GM19467 (cell line): Measurements from ENCODE around the gene CHRDL2.

Experiments
- ATAC-seq: cut with Tn5 transposase; IDR thresholded peaks from one replicate; pipeline ENCODE4 v1.9.1; 2021; ENCODE audit warnings: mild to moderate bottlenecking, moderate library complexity; ENCODE audit not compliant: unreplicated experiment

The CHRDL2 gene

DNA sequence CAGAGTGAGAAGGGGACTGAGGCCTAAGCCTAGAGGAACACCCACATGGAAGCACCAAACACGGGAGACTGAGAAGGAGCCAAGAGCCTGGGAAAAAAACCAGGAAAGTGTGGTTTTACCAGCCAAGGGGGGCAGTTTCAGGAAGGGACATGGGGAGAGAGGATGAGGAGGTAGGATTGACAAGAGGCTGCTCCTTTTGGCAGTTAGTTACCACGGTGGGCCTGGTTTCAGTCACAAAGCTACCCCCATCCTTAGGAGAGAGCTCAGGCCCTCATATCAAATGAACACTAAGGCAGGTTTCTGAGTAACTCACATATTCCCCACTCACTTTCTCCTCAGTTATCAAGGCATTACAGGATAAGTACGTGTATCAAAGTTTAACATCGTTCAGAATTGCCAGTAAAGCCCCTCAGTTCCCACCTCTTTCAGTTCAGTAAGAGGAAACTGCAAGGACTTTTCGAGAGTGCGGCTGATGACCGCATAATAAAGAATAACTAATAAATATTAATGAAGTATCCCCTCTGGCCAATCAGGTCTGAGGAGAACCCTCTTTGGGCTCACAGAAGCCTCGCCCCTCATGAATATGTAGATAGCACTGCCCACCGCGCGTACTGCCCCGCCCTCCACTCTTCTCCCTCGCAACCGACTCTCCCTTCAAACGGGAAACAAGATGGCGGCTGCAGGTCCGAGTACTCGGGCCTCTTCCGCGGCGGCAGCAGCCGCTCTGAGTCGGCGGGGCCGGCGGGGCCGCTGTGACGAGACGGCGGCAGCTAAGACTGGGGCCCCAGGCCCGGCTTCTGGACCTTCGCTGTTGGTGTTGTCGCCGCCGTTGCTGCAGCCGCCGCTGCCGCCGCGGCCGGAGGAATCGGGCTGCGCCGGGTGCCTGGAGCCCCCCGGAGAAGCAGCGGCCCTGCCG lies 17.2 kb upstream of the CHRDL2 start, which contains the start of gene RNF169:
Gene RNF169, plus strand, starts transcription at position 639 of the 916 bp plus-strand sequence. Its CDS starts 32 bp downstream, at position 671.
- ATAC-seq, result peak; percentile 96

DNA sequence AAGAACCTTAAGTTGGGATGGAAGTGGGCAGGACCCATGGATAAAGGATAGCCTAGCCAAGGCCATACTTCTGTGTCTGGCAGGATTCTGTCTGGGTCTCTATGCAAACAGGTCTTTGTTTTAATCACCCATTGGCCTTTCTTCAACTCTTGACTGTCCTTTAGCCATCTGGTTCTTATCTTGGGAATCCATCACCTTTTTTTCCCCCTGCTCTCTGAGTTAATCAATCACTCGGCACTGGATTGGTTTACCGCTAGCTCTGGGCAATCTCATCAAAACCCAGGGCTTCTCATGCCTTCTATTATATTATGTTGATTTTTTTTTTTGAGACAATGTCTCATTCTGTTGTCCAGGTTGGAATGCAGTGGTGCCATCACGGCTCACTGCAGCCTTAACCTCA lies 15.6 kb upstream of the CHRDL2 start:
- no peak for ATAC-seq

DNA sequence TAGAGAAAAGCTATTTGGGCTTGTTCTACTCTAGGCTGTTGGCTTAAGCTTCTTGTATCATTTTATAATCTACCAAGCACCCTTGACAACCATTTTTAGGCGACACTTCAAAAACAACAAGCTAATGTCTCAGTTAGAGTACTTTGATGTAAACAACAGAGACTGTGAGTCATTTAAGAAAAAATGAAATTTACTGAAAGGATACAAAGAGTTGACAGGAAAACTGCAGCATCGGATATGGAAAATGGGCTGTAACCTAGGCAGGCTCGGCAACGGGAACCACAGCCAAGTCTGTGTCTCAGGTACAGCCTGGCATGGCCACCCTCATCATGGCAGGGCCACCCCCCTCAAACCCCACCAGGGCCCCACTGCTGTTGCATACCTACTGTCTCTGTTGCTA lies 13.1 kb upstream of the CHRDL2 start:
- ATAC-seq, result no peak

DNA sequence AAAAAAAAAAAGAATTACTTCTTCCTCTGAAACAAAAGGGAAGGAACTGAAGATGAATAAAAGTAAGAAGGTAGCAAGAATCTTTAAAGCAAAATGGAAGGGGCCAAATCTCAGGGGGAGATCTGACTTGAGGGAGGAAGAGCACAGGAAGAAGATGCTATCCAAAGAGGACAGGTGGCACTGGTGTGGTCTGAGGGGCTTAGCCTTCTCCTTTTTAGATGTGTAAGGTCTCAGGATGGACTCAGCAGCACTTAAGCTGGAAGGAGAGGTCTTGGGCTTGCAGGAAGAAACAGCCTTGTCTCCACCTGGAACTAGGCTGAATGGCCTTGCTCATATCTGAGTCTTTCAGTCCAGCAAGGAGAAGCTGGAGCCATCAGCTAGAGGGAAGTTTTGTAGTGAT lies 12.4 kb upstream of the CHRDL2 start:
- ATAC-seq, result no peak

DNA sequence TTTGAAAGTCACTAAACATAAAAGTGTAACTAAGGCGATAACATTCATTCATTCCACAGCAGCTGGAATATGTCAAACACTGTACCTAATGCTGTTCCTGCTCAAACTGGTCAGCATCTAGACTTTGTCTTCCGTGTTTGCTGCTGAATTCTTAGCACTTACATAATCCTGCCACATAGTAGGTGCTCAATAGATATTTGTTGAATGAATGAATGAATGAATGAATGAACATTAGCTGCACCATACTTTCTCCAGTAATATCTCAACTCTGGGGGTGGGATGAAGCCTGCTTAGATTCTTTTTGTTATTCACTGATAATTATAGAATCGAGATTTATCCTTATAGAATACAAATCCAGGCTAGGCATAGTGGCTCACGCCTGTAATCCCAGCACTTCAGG lies 10.8 kb upstream of the CHRDL2 start:
- ATAC-seq, result no peak

DNA sequence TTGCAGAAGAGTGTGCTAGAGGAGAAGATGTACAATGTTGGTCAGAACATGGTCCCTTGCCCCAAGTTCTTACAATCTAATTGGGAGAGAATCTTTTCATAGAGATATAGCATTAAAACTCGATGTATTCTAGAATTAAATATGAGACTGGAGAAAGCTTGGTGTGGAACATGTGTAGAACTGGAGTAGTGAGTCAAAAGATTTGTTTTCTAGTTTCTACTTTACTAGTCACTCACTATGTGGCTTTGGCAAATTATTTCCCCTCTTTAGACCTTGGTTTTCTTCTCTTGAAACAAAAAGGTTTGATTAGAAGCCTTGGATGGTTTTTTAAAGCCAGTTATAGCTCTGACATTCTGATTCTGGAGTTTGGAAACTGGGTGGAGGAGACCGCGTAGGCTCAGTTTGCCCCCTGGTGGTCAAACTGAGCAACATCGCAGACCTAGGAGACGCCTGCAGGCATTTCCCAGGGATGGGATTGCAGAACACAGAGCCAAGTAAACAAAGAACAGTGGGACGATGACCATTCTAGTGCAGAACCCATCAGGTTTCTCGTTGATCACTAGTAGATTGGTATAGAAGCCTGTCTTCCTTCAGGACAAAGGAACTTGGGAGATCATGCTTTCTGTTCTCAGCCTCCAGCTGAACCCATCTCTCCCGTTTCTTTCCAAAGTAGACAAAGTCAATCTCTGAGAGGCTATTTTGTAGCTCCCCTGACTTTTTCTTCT lies 8.5 kb upstream of the CHRDL2 start:
- ATAC-seq, result no peak

DNA sequence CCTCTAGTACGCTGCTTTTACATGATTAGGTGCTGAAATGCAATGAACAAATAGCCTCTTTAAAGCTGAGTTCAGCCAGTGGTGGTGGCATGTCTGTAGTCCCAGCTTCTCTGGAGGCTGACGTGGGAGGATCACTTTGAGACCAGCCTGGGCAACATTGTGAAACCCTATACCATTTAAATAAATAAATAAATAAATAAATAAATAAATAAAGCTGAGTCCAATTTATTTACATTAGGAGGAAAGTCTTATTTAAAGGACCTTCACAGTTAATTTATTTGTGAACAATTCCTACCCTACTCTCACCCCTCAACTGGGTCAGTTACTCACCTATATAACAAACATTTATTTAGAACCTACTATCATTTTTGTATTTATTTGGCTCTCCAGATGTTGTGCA lies 4.8 kb upstream of the CHRDL2 start:
- ATAC-seq, result no peak

DNA sequence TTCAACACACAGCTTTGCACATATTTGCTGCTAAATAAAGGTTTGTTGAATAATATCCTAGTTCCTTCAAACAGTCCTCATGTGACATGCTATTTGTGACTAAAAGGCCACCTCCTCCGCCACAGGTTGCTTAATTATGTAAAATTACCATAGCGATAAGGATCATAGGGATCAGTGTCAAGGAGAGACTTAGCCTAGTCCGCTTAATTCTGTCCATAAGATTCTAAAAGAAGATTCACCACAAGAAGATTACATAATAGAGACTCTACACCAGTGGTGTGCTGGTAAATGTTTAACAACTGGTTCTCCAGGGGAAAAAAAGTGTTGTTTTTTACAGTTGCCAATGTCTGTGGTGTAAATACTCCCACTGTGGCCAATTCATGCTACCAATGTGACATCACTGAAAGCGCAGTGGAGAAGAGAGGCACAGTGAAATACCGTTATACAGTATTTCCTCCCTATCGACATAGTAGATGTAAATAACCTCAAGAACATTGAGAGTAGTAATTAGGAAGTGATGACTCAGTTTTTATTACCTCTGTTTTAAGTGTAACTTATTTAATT lies 4.2 kb upstream of the CHRDL2 start:
- ATAC-seq, result no peak

DNA sequence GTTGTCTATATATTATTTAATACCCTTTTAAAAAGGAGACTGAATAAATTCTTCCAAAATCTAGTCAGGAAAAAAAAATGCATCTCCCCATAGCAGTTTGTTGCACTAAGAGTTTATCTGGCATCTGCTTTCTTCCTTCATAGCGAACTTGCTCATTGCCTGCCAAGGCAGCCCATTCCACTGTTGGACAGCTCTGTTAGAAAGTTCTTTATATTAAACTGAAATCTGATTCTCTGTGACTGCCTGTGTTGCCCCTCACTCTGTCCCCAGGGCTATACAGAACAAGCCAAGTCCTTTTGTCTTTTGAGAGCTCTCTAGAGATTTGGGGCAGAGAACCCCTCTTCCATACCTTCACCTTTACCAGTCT lies 3.3 kb upstream of the CHRDL2 start:
- ATAC-seq, result no peak

DNA sequence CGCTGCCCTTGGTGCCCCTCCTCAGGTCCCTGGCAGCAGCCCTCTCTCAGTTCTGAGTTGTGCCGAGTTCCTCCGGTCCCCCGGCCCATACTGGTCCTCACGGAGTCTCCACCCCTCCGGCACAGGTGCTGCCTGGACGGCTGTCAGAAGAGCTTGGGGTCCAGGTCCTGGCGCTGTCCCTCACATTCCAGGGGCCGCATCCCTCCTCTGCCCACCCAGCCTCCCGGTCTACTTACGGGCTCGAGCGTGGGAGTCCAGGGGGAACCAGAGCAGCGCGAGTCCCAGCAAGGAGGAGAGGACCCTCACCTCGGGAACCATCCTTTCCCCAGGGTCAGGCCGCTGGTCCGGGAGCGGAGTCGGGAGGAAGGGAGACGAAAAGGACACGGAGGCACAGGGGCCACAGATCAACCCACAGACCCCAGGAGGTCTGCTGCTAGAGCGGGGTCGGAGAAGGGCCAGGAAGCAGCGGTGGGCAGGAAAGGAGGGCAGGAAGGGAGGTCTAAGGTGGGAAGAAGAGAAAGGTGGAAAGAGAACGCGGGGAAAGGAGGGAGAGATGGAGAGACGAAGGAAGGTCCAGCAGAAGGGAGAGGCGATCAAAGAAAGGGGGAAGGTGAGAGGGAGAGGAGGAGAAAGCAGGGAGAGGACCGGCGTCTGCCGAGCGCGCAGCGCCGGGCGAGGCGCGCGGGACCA lies 510 bp downstream of the CHRDL2 start:
- ATAC-seq, result no peak

DNA sequence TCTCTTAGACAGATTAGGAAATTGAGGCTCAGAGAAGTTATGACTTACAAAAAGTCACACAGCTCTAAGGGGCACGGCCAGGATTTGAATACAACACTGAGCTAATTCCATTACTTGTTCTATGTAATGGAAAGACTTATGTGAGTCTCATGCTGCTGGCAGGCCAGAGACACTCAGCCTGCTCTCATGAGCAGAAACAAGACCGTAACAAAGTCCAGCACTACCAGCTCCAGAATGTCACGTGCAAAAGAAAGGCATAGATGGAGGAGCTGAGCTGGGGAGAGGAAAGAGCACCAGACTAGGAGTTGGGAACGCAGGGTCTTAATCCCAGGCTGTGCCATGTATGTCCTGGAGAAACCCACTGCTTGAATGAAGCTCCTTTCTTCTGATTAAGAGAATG lies 1.8 kb downstream of the CHRDL2 start:
- ATAC-seq, result no peak

DNA sequence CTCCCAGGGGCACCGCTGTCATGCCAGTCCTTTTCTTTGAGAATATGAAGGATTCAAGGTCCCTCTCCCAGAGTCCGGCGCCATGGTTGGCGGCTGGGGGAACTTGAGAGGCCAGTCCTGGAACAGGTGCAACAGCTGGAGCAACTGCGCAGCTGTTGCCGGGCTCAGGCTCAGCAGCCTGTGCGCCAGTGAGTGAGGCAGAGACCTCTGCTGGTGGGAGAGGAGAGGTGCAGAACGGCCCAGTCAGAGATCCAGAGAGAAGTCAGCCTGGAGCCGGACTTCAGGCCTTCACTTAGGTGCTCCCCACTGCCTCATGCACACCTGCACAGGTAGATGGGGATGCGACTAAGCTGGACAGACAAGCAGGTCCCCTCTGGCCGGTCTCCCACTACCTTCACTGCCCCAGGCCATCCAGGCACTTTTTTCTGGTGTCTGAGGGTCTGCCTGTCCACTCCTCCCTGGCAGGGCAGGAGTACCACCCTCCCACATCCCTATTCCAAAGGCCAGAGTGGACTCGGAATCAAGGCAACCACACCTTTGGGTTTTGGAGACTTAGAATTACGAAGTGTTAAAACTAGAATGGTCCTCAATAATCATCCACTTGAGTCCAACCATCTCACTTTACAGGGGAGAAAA lies 4.6 kb downstream of the CHRDL2 start:
- ATAC-seq, result no peak

DNA sequence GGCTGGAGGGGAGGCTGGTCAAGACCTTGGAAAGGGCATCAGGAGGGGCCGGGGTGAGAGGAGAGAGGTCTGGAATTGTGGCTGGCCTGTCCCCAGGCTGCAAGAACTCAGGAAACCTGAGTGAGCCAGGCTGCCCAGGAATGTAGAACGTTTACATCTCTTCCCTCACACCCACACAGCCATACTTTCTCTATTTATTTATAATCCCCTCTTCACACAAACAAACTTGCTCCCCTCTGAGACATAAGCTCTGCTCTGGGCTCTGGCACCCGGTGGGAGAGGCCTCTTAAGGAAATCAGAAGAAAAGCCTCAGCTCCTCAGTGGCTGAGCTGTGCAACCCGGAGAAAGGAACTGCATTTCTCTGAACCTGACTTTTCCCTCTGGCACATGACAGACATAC lies 5.5 kb downstream of the CHRDL2 start:
- ATAC-seq, result no peak

DNA sequence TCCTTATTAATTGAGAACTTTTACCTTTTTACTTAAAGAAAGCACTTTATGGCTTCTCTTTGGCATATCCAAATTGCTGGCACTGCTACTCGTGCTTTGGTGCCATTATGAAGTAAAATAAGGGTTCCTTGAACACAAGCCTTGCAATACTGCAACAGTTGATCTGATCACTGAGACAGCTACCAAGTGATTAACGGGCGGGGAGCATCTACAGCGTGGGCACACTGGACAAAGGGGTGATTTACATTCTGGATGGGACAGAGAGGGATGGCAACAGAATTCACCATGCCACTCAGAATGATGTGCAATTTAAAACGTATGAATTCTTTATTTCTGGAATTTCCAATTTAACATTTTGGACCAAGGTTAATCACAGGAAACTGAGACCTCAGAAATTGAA lies 7.7 kb downstream of the CHRDL2 start:
- ATAC-seq, result no peak

DNA sequence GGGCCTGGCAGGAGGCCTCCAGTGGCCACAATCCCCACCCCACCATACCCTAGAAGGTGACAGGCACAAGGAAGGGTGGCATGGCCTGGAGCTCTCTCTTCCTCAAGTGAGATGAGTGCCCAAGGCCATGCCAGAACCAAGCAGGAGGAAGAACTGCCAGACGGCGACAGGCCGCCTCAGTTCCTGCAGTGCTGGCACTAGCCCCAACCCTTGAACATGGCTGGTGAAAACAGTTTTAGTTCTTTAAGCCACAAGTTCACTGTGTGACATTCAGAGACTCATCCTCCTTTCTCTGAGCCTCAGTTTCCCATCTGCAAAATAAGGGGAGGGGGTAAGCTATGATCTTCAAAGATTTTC lies 9.8 kb downstream of the CHRDL2 start:
- ATAC-seq, result no peak

DNA sequence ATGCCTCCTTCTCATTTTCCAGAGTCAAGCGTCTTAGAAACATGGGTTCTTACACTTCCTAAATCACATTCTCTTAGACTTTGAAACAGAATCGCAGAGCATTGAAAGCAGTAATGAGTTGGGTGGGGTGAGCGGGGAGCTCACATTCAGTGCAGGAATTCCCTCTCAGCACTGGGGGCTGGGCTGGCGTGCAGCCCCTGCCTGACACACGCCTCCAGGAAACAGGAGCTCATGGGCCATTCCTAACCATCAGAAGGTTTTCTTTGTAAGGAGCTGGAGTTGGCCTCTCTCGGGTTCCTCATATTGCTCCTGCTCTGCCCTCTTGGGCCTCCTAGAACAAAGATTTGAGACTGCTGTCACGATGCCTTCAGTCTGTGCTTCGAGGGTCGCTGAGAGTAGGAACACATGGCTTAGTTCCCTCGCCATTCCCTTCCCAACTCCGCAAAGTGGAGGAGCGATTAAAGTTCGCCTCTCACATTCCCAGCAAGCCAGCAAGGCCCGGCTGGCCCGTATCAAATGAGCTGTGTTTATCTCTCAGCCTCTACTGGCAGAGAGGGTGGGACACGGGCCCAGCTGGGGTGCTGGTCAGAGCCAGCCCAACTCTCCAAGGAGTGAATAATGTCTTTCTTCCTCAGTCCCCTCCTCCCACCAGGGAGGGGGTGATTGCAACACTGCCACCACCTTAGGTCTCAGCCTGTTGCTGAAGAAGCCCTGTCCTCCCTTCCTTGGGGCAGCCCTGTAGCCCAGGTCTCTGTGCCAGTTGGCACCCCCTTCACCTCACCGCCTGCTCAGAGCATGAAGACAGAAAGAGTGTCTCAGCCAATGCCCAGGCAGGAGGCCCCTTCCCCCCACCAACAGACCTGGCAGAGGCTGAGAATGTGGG lies 10.4 kb downstream of the CHRDL2 start:
- ATAC-seq, result no peak

DNA sequence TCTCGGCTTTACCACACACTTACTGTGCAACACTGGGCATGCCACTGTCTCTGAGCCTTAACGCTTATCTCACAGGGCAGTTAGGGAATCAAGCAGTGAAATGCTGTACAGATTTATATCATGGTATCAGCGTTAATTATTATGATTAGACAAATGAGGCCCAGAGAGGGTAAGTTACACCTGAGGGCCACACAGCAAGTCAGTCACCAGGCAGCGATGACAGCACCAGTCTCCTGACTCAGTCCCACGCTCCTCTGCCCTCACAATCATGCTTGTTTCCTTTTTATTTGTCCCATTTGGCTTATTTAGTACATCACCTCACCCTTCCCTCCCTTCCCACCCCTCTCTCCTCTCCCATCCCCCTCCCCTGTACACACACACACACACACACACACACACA lies 12.2 kb downstream of the CHRDL2 start:
- ATAC-seq, result no peak

DNA sequence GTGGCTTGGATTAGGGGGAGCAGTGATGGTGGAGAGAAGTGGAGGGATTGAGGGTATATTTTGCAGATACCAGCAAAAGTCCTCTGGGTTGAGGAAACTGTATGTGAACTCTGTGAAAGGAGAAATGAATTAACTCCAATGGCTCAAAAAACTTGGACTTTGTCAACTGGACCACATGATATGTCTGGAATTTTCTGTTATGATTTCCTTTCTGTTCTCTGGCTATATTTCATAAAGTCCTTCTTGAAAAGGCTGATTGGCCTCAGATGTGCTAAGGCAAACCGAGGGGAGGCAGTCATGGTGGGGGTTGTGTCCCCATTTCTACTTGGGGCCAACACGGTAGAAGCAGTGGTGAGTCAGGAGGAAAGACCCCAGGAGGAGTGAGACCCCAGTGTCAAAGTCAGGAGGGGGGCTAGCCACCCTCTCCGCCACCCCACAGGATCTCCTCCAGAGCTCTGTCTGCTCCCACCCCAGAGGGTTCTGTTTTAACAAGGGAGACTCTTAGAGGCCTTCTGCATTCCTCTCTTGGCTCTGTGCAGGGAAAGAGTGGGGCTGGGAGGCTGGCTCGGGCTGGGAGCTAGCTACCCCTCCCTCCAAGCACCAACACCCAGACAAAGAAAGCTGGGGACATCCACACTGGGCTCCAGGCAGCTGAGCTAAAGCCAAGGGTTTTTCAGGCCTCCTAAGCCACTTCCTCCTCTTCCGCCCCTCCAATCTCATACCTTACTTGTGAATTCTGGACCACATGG lies 13.8 kb downstream of the CHRDL2 start:
- ATAC-seq, result no peak

DNA sequence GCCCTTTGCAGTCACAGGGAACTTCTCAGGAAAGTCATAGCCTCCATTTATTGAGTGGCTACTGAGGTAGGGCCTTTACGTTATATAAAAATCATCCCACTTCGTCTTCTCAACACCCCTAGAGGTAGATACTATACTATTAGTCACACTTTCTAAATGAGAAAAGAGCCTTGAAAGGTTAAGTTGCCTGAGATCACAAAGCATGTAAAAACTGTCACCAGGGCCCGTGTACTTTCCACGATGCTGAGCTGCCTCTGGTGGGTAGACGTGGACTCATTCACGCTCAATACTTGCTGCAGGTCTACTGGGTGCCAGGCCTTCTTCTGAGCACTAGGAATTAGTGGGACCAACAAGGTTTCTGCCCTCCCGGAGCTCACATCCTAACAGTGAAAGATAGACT lies 16.3 kb downstream of the CHRDL2 start:
- no peak for ATAC-seq
